Urinary bladder (tissue), 4 donors: ENCODE results near the gene ECHS1. TPM values are rescaled to one million over a fixed set of nuclear protein-coding genes. Genes with fewer than 3 reads are reported as not detected.
"Not testable (repeated sequence)": the region's sequence is repeated elsewhere in the genome, so short reads cannot be mapped to it uniquely, and the experiment has no call there.

Experiments
- DNase-seq: peaks from one replicate; pipeline ENCODE4 v3.0.0-alpha.2; 2015; ENCODE audit errors: extremely low spot score
- H3K27ac ChIP-seq: one replicate; pipeline ENCODE4 v1.5.1; 2013; ENCODE audit warnings: low read depth, mild to moderate bottlenecking, moderate library complexity
- H3K36me3 ChIP-seq: one replicate; pipeline ENCODE4 v1.6.1; 2013; ENCODE audit warnings: mild to moderate bottlenecking, moderate library complexity; ENCODE audit not compliant: insufficient read depth
- H3K4me1 ChIP-seq: one replicate; pipeline ENCODE4 v1.6.1; 2013; ENCODE audit warnings: mild to moderate bottlenecking, moderate library complexity; ENCODE audit not compliant: insufficient read depth
- H3K4me3 ChIP-seq: one replicate; pipeline ENCODE4 v1.5.1; 2013; ENCODE audit warnings: low read depth, low read length
- WGBS: extraction: QIAGEN DNeasy Blood & Tissue Kit; methylation state at CpG from one replicate; pipeline ENCODE4 v1.1.7; 2013; 5-methylcytosine and 5-hydroxymethylcytosine counted together
- polyA plus RNA-seq: library from polyadenylated mRNA; stranded (reverse); fragments of 200-250 nt; gene quantifications from one replicate; pipeline ENCODE4 v1.2.3, GENCODE V29; 2013
- total RNA-seq: library from RNA; depleted of rRNA; stranded (reverse); fragments of >200 nt; gene quantifications from one replicate; pipeline ENCODE4 v1.2.3, GENCODE V29; 2014
- donor health status: healthy with polysubstance abuse.
- donor health status: healthy.

Gene ECHS1
- total and polyA plus RNA-seq, 2 donors, result 43.0 to 93.9 TPM

DNA sequence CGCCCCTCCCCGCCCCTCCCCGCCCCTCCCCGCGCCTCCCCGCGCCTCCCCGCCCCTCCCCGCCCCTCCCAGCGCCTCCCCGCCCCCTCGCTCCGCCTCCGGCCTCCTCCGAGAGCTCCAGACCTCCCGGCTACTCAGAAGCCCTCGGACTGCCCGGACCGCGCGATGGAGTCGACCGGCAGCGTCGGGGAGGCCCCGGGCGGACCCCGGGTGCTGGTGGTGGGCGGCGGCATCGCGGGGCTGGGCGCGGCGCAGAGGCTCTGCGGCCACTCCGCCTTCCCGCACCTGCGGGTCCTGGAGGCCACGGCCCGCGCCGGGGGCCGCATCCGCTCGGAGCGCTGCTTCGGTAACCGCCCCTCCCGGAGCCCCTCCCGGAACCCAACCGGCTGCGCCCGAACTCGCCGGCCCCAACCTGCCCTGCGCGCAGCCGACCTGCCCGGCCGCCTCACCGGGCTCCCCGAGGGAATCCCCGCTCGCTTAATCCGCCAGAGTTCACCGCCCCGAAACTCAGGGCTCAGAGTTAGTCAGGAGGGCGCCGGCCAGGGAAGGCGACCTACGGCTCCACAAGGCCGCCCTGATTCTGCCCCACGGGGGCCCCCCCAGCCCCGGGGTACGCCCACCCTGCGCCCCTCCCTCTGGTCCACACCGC lies 6.1 kb upstream of the ECHS1 start, which contains the start of gene PAOX:
Gene PAOX (plus strand): TSS at position 111 of the 649 bp plus-strand sequence. CDS start 55 bp downstream, at position 166.
- Histone ChIP-seq H3K27ac (peak within 1 kb of the TSS; percentile 71), H3K36me3 (no peaks in the 10 kb centered on the region), H3K4me3 (peak within 1 kb of the TSS; percentile 79), H3K4me1 (no peaks in the 10 kb centered on the region)
- 3% methylated on average over 70 of the region's 78 CpGs for WGBS
- DNase-seq, result no peak

DNA sequence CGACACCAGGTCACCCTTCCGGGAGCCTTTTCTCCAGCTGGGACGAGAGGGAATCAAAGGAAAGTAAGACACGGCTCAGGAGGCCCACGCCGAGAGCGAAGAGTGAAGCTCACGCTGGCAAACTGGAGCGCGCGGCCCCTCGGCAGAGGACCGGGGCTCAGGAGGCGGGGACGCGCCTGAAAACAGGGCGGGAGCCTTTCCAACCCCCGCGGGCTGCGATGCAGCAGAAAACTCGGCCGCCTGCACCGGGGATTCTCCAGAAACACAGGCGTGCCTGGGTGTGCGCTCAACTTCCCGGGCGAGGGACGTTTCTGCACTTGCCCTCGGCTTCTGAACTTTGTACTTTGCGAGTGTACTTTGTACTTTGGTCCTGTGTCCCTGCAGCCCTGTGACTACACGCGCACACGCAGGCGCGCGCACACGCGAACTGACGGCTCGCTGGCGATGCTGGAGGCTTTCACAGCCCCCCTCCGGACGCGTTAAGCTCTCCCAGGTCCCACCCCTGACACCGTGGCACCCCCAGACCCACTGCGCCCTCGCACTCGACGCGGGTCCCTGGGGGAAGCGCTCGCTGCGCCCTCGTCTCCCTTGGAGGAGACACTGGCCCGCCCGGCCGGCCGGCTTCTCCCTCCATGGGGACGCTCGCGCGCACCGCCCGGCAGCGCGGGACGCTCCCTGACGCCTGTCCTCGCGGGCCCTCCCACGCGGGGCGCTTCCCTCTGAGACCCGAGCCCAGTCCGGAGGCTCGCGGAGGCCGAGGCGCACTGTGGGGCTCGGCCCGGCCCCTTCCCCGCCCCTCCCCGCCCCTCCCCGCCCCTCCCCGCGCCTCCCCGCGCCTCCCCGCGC lies 5.3 kb upstream of the ECHS1 start:
- Histone ChIP-seq H3K4me1 (no peaks in the 10 kb centered on the region), H3K36me3 (no peaks in the 10 kb centered on the region), H3K4me3 (peak overlapping the region; percentile 79), H3K27ac (peak overlapping the region; percentile 71)
- under 1% methylated on average over 85 of the region's 90 CpGs for WGBS
- DNase-seq, result no peak

DNA sequence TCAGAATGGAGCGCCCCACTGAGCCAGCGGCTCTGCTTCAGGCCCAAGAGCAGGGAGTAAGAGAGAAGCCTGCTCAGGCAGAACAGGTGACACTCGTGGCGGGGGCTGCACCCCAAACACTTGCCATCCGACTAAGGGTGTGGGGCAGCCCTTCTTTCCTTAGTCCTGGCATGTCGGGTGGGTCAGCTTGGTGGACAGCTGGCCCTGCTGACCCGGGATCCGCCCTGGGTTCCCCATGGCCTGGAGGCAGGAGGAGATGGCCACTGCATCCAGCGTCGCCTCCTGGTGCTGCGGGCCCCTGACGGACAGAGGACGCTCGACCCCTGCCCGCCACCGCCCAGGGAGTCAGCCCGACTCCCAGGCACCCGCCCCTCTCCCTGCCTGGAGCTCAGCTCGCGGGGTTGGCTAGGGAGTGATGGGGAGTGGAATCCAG lies 4.7 kb upstream of the ECHS1 start:
- Histone ChIP-seq H3K4me1 (no peaks in the 10 kb centered on the region), H3K27ac (peak overlapping the region; percentile 40), H3K36me3 (no peaks in the 10 kb centered on the region), H3K4me3 (peak overlapping the region; percentile 79)
- DNase-seq, result no peak
- 26% methylated on average over 20 of the region's 20 CpGs for WGBS

GRCh38 chr10:133377025-133377817 lies 4.1 kb upstream of the ECHS1 start:
- WGBS, result 91% methylated on average over 30 of the region's 30 CpGs
- no peaks in the 10 kb centered on the region for H3K4me1 ChIP-seq
- no peaks in the 10 kb centered on the region for H3K36me3 ChIP-seq
- no peak for DNase-seq
- no peak overlapping the region for H3K27ac ChIP-seq
- no peak overlapping the region for H3K4me3 ChIP-seq

- H3K4me1 ChIP-seq, H3K36me3 ChIP-seq, H3K4me3 ChIP-seq, DNase-seq, H3K27ac ChIP-seq: not testable (repeated sequence)
- 91% methylated on average over 5 of the region's 5 CpGs for WGBS
These were observed 3.0 kb upstream of the ECHS1 start for GRCh38 chr10:133376183-133376582.

- 67% methylated on average over 12 of the region's 12 CpGs for WGBS
- no peak for DNase-seq
These were observed 2.4 kb upstream of the ECHS1 start for GRCh38 chr10:133375357-133376115.

DNA sequence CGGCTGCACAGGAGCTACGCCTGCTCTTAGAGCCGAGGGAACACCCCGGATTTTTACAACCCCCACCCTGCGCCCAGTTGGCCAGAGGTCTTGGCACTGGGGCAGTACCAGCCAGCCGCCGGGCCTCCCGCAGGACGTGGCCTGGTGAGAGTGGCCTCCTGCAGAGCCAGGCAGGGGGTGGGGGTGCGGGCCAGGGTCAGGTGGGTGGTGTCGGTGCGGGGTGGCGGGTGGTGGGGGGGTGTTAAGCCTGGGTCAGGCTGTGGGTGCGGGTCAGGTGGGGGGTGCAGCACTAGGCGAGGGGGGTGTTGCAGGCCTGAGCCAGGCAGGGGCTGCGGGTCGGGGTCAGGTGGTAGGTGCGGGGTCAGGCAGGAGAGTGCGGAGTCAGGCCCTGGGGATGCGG lies 647 bp downstream of the ECHS1 start:
- Histone ChIP-seq H3K27ac (no peak overlapping the region), H3K4me1 (no peaks in the 10 kb centered on the region), H3K4me3 (peak overlapping the region; percentile 84), H3K36me3 (no peaks in the 10 kb centered on the region)
- 40% methylated on average over 20 of the region's 20 CpGs for WGBS
- no peak for DNase-seq

More at GRCh38 chr10:133375357-133376115, 2.4 kb upstream of the ECHS1 start:
- no peak overlapping the region for H3K27ac ChIP-seq
- no peaks in the 10 kb centered on the region for H3K4me1 ChIP-seq
- H3K4me3 ChIP-seq, result no peak overlapping the region
- H3K36me3 ChIP-seq, result no peaks in the 10 kb centered on the region

GRCh38 chr10:133370030-133370786 lies 2.9 kb downstream of the ECHS1 start:
- Histone ChIP-seq H3K4me1 (no peaks in the 10 kb centered on the region), H3K4me3 (no peak overlapping the region), H3K27ac (no peak overlapping the region), H3K36me3 (peaks cover 3% of the 10 kb centered on the region)
- WGBS, result 91% methylated on average over 24 of the region's 24 CpGs
- no peak for DNase-seq

DNA sequence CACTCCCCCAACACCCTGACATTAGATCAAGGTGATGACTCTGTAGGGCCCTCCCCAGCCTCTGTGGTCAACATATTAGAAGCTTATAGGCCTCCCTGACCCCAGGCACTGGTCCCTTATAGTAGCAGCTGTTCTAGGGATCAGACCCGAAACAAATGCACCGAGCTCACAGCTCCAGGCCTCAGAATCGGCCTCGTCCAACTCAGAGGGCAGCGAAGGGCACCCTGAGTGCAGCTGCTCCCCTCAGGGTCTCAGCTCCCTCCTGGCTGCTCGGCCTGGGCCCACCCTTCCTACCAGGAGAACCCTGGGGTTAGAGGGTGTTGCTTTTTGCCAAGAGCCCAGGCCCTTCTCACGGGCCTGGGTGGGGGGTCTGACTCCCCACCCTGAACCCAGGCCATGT lies 5.0 kb downstream of the ECHS1 start:
- Histone ChIP-seq H3K36me3 (peaks cover 3% of the 10 kb centered on the region), H3K27ac (no peak overlapping the region), H3K4me1 (no peaks in the 10 kb centered on the region), H3K4me3 (no peak overlapping the region)
- no peak for DNase-seq
- 94% methylated on average over 7 of the region's 7 CpGs for WGBS

DNA sequence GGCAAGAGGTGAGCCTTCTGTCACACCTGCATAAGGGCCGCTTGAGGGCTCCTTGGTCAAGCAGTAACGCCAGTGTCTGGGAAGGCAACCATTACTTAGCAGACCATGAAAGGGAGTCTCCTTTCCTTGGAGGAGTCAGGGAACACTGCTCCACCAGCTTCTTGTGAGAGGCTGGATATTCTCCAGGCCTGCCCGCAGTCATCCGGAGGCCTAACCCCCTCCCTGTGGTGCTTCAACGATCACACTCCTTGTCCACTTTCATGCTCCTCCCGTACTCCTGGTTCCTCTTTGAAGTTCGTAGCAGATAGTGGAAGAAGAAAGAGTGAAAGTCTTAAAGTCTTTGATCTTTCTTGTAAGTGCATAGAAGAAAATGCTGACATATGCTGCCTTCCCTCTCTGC lies 5.7 kb downstream of the ECHS1 start:
- not testable (repeated sequence) for DNase-seq, H3K27ac ChIP-seq, H3K4me3 ChIP-seq, H3K4me1 ChIP-seq, H3K36me3 ChIP-seq
- 84% methylated on average over 4 of the region's 7 CpGs for WGBS

DNA sequence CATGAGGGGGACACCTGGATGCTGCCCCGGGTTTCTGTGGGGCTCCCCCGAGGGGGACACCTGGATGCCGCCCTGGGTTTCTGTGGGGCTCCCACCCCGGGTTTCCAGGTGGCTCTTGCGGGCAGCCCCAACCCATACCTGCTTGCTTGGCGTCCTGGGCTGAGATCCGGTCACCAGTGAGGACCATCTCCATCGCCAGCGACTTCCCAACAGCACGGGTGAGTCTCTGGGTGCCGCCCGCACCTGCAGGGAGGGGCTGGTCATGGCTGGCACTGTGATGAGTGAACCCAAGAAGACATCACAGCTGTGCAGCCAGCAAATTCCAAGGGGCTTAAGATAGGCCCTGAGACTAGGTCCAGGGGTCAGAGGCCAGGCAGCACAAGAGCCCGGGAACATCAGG lies 6.4 kb downstream of the ECHS1 start:
- no peak for DNase-seq
- WGBS, result 95% methylated on average over 13 of the region's 13 CpGs

GRCh38 chr10:133366130-133366478 lies 7.0 kb downstream of the ECHS1 start:
- Histone ChIP-seq H3K4me1 (no peaks in the 10 kb centered on the region), H3K36me3 (peaks cover 7% of the 10 kb centered on the region), H3K27ac (no peak overlapping the region), H3K4me3 (no peak overlapping the region)
- no peak for DNase-seq
- WGBS, result 85% methylated on average over 17 of the region's 17 CpGs

More for the DNA sequence above, 6.4 kb downstream of the ECHS1 start:
- no peak overlapping the region for H3K27ac ChIP-seq
- H3K36me3 ChIP-seq, result peaks cover 7% of the 10 kb centered on the region
- no peak overlapping the region for H3K4me3 ChIP-seq
- H3K4me1 ChIP-seq, result no peaks in the 10 kb centered on the region
